CD4-positive, alpha-beta memory T cell (primary cell): ENCODE measurements around the gene OSM. TPM values are rescaled to one million over a fixed set of nuclear protein-coding genes. Genes with fewer than 3 reads are reported as not detected.

ENCODE experiments used
- CTCF ChIA-PET: fragments of 350-600 bp; sonication (Branson Sonifier 250); formaldehyde crosslinking; loops from one replicate; lab custom pipeline; 2021; ENCODE audit warnings: inconsistent platforms; ENCODE audit not compliant: partially characterized antibody; lab: Charles Lee
- POLR2A ChIA-PET: fragments of 350-600 bp; sonication (Branson Sonifier 250); formaldehyde crosslinking; loops from one replicate; lab custom pipeline; 2021; ENCODE audit not compliant: partially characterized antibody; lab: Charles Lee
- DNase-seq, 5 donors: peaks; one replicate each; pipeline versions ENCODE4 v3.0.0 to v3.0.0-alpha.2; 2020 to 2022; ENCODE audit warnings: mixed read lengths in 1 of 5
- H3K27ac ChIP-seq: one replicate; pipeline ENCODE4 v1.7.0; 2013; ENCODE audit warnings: low read depth, low read length
- H3K27me3 ChIP-seq: 2 replicates; pipeline ENCODE4 v1.7.0; 2013; ENCODE audit warnings: mild to moderate bottlenecking, low read length, moderate library complexity; ENCODE audit not compliant: insufficient read depth
- H3K36me3 ChIP-seq: 2 replicates; pipeline ENCODE4 v1.7.0; 2013; ENCODE audit warnings: mild to moderate bottlenecking, low read length, moderate library complexity; ENCODE audit not compliant: insufficient read depth
- H3K4me1 ChIP-seq: 2 replicates; pipeline ENCODE4 v1.7.0; 2013; ENCODE audit warnings: mild to moderate bottlenecking, low read length, moderate library complexity; ENCODE audit not compliant: insufficient read depth
- H3K4me3 ChIP-seq, 2 donors: one replicate each; pipeline ENCODE4 v1.7.0; 2013; ENCODE audit warnings: low read length in 2 of 2, mild to moderate bottlenecking in 1 of 2
- H3K9me3 ChIP-seq, 2 donors: one replicate each; pipeline ENCODE4 v1.7.0; 2013; ENCODE audit warnings: low read length in 2 of 2, control low read depth in 1 of 2; ENCODE audit not compliant: control insufficient read depth in 1 of 2
- H3K27ac Mint-ChIP-seq, 7 donors: one replicate each; pipeline ENCODE4 v1.8.0; 2020 to 2021; ENCODE audit warnings: mixed read lengths in 7 of 7, mild to moderate bottlenecking in 6 of 7, inconsistent platforms in 3 of 7, moderate library complexity in 3 of 7
- H3K27me3 Mint-ChIP-seq, 2 donors: one replicate each; pipeline ENCODE4 v1.8.0; 2020 to 2021; ENCODE audit warnings: mixed read lengths in 2 of 2
- H3K36me3 Mint-ChIP-seq, 2 donors: one replicate each; pipeline ENCODE4 v1.8.0; 2020 to 2021; ENCODE audit warnings: mixed read lengths in 2 of 2, inconsistent platforms in 1 of 2, mild to moderate bottlenecking in 1 of 2
- H3K4me1 Mint-ChIP-seq, 4 donors: one replicate each; pipeline ENCODE4 v1.8.0; 2020 to 2021; ENCODE audit warnings: mixed read lengths in 4 of 4, mild to moderate bottlenecking in 1 of 4
- H3K4me3 Mint-ChIP-seq, 8 donors: one replicate each; pipeline ENCODE4 v1.8.0; 2020 to 2021; ENCODE audit warnings: mixed read lengths in 8 of 8, mild to moderate bottlenecking in 7 of 8, moderate library complexity in 6 of 8, inconsistent platforms in 3 of 8
- H3K9me3 Mint-ChIP-seq, 8 donors: one replicate each; pipeline ENCODE4 v1.8.0; 2020 to 2021; ENCODE audit warnings: mixed read lengths in 8 of 8, mild to moderate bottlenecking in 5 of 8, inconsistent platforms in 3 of 8, moderate library complexity in 1 of 8
- intact Hi-C: fragments of 100-400 bp; cut with micrococcal nuclease; formaldehyde crosslinking; loops from one replicate; pipeline ENCODE4 v1.15.1; 2023
- polyA plus RNA-seq, 2 donors: library from polyadenylated mRNA; unstranded; fragments of 300-500 nt; fragmentation: Illumina TruSeq; gene quantifications; one replicate each; pipeline ENCODE4 v1.2.3, GENCODE V29; 2021
- total RNA-seq, 2 experiments: library from RNA; stranded (reverse); gene quantifications; one replicate each; pipeline ENCODE4 v1.2.3, GENCODE V29; 2021

The OSM gene
- total and polyA plus RNA-seq, 4 experiments from 2014 or later, result 1.1 to 103 (median 12.7) TPM

DNA sequence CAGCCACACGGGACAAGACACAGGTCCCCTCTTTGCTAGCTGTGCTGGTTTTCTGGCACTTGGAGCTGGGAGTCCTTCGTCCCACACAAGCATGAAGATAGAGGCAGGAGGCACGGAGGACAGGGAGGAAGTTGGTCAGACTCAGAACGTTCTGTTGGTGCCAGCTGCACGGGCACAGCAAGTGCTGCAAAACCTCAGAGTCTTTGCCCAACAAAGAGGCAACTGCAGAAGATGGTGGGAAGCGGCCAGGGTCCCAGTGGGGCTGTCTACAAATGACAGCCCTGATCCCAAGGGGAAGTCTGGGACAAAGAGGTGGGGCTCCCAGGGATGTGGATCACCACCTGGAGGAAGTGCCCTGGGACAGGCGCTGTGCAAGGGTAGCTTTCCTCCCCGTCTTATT is 9.4 kb upstream of the OSM start:
- Mint-ChIP-seq H3K4me1 (peaks cover 23 to 38% (median 29%) of the 10 kb centered on the region in 4 donors), H3K27me3 (no peaks in the 10 kb centered on the region), H3K9me3 (no peaks in the 10 kb centered on the region), H3K27ac (peak overlapping the region in 6 of 7 donors; percentile 63 to 85 (median 76)), H3K36me3 (no peaks in the 10 kb centered on the region), H3K4me3 (peak overlapping the region; percentile 33 to 87 (median 62))
- Histone ChIP-seq H3K36me3 (no peaks in the 10 kb centered on the region), H3K9me3 (no peaks in the 10 kb centered on the region), H3K4me1 (peaks cover 33% of the 10 kb centered on the region), H3K27ac (no peak overlapping the region), H3K27me3 (no peaks in the 10 kb centered on the region), H3K4me3 (peak overlapping the region in 1 of 2 donors; percentile 21)
- no peak for DNase-seq
- ChIA-PET POLR2A (interaction anchor here (0.9 to 1.1 kb wide), 3 partner anchors 11 to 110 kb away, joined by 3 to 4 read pairs (median 3); no protein-coding TSS in a partner anchor), CTCF (no interaction called here)
- intact Hi-C loops, result no loop called here

DNA sequence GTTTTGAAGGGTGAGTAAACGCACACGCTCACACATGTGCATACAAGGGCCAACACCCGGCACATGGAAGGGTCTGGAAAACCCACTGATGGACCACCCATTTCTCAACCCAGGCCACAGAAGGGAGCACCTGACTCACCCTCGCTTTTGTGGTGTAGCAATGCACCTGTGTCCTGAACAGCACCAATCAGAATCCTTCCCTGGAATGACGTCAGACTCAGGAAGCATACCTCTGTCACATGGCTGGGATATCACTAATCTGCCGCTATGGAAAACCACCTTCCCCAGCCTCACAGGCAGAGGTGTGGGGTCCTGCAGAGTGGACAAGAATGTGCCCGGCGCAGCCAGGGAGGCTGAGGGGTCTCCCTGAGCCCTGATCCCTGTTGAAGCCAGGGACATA is 9.0 kb upstream of the OSM start:
- no peaks in the 10 kb centered on the region for H3K27me3 Mint-ChIP-seq
- H3K4me3 ChIP-seq, result peak overlapping the region in 1 of 2 donors; percentile 21
- H3K36me3 Mint-ChIP-seq, result peaks cover 0 to 1% of the 10 kb centered on the region in 2 donors
- peak overlapping the region; percentile 63 to 85 (median 77) for H3K27ac Mint-ChIP-seq
- H3K36me3 ChIP-seq, result no peaks in the 10 kb centered on the region
- POLR2A ChIA-PET, result interaction anchor here (0.9 kb wide), 1 partner anchor 12 kb away, joined by 3 read pairs; no protein-coding TSS in a partner anchor
- H3K27ac ChIP-seq, result no peak overlapping the region
- peaks cover 33% of the 10 kb centered on the region for H3K4me1 ChIP-seq
- DNase-seq, result peak in 1 of 5 donors; percentile 67
- H3K9me3 ChIP-seq, result no peaks in the 10 kb centered on the region
- CTCF ChIA-PET, result no interaction called here
- peak overlapping the region; percentile 33 to 87 (median 62) for H3K4me3 Mint-ChIP-seq
- intact Hi-C loops, result no loop called here
- no peaks in the 10 kb centered on the region for H3K27me3 ChIP-seq
- H3K4me1 Mint-ChIP-seq, result peaks cover 23 to 38% (median 29%) of the 10 kb centered on the region in 4 donors
- no peaks in the 10 kb centered on the region for H3K9me3 Mint-ChIP-seq

DNA sequence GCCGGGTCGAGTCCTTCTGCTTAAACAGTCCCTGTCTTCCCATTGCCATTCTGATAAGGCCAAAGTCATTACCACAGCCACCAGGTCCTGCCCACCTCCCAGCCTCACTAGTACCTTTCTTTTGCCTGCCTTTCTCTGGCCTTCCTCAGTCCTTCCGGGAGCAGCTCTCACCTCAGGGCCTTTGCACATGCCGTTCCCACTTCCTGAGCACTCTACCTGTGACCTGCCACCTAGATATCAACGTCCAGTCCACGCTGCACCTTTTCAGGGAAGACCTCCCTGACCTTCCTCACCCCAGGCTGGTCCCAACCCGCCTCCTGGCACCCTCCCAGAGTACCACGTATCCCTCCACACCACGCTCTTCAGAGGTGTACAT is 7.8 kb upstream of the OSM start:
- CTCF ChIA-PET, result no interaction called here
- H3K4me3 Mint-ChIP-seq, result no peak overlapping the region
- peaks cover 23 to 32% (median 24%) of the 10 kb centered on the region in 4 donors for H3K4me1 Mint-ChIP-seq
- DNase-seq, result no peak
- peaks cover 27% of the 10 kb centered on the region for H3K4me1 ChIP-seq
- no peak overlapping the region for H3K4me3 ChIP-seq
- H3K27ac ChIP-seq, result no peak overlapping the region
- intact Hi-C loops, result no loop called here
- H3K9me3 Mint-ChIP-seq, result no peaks in the 10 kb centered on the region
- H3K27ac Mint-ChIP-seq, result peak overlapping the region in 4 of 7 donors; percentile 6 to 92 (median 66)
- POLR2A ChIA-PET, result no interaction called here
- no peaks in the 10 kb centered on the region for H3K36me3 ChIP-seq
- H3K27me3 ChIP-seq, result no peaks in the 10 kb centered on the region
- peaks cover 0 to 6% of the 10 kb centered on the region in 2 donors for H3K36me3 Mint-ChIP-seq
- no peaks in the 10 kb centered on the region for H3K27me3 Mint-ChIP-seq
- H3K9me3 ChIP-seq, result no peaks in the 10 kb centered on the region

DNA sequence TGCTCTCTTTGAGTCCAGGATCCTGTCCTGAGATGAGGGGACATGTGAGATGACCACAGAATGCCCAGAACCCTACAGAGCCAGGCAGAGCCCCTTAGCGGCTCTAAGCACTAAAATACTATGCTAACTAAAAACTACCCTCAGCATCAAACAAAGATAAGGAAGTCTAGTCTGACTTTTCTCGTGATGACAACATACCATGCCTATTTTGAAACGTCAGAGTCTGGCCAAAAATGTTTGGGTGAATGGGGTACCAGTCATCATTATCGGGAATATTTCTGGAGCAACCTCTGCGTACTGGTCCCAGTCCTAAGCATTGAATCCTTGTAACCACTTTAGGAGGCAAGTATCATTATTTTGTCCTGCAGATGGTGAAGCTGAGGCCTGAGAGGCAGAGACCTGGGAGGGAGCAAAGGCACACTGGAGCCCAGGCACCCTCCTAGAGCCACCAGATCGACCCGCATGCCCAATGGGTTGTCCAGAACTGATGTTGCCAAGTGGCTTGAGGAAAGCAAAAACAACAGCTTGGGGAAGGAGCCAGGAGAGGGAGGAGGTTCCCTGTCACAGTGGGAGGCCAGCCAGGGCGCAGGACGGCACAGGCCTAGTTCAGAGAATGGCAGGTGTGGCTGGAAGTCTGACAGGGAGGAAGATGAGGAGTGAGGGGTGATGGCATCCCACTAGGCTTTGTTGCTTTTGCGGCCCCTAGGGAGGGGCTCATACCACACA is 7.2 kb upstream of the OSM start:
- POLR2A ChIA-PET, result no interaction called here
- H3K27ac Mint-ChIP-seq, result peak overlapping the region in 3 of 7 donors; percentile 44 to 85 (median 62)
- peaks cover 18 to 28% (median 20%) of the 10 kb centered on the region in 4 donors for H3K4me1 Mint-ChIP-seq
- no peaks in the 10 kb centered on the region for H3K27me3 Mint-ChIP-seq
- no peaks in the 10 kb centered on the region for H3K36me3 ChIP-seq
- CTCF ChIA-PET, result no interaction called here
- no peaks in the 10 kb centered on the region for H3K9me3 Mint-ChIP-seq
- no peak overlapping the region for H3K4me3 ChIP-seq
- no peaks in the 10 kb centered on the region for H3K9me3 ChIP-seq
- intact Hi-C loops, result no loop called here
- H3K4me3 Mint-ChIP-seq, result peak overlapping the region in 1 of 8 donors; percentile 33
- H3K4me1 ChIP-seq, result peaks cover 21% of the 10 kb centered on the region
- H3K27me3 ChIP-seq, result no peaks in the 10 kb centered on the region
- peaks cover 0 to 9% of the 10 kb centered on the region in 2 donors for H3K36me3 Mint-ChIP-seq
- H3K27ac ChIP-seq, result no peak overlapping the region
- no peak for DNase-seq

DNA sequence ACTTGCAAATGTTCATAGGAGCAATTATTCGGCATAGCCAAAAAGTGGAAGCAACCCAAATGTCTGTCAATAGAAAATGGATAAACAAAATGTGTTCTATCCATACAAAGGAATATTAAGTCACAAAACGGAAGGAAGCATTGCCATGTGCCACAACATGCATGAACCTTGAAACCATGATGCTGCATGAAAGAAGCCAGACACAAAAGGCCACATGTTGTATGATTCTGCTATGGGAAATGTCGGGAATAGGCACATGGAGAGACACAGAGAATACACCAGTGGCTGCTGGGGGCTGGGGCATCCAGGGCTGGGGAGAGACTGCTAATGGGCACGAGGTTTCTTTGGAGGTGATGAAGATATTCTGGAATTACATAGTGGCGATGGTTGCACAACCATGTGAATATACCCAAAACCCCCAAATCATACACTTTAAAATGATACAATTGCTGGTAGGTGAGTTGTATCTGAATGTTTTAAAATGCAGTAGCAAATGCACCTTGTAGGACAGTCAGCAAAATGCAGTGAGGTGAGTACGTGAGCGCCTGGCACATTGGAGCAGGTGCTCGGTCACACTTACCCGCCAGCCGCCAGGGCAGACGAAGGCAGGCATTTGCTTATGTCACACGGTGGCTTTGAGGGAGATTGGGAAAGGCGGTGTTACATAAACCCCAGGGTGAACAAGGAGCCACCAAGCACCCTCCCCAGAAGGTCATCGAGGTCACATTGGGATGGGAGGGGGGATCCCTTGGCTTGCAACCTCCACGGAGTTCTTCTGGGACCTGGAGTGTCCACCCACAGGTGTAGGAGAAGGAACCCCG is 6.3 kb upstream of the OSM start:
- H3K9me3 Mint-ChIP-seq, result no peaks in the 10 kb centered on the region
- H3K36me3 Mint-ChIP-seq, result peaks cover 0 to 9% of the 10 kb centered on the region in 2 donors
- Histone ChIP-seq H3K4me3 (no peak overlapping the region), H3K27me3 (no peaks in the 10 kb centered on the region), H3K4me1 (peaks cover 28% of the 10 kb centered on the region), H3K36me3 (no peaks in the 10 kb centered on the region), H3K9me3 (no peaks in the 10 kb centered on the region), H3K27ac (no peak overlapping the region)
- DNase-seq, result no peak
- POLR2A ChIA-PET, result no interaction called here
- H3K4me1 Mint-ChIP-seq, result peaks cover 21 to 35% (median 24%) of the 10 kb centered on the region in 4 donors
- no peaks in the 10 kb centered on the region for H3K27me3 Mint-ChIP-seq
- CTCF ChIA-PET, result no interaction called here
- peak overlapping the region in 5 of 7 donors; percentile 44 to 78 (median 56) for H3K27ac Mint-ChIP-seq
- H3K4me3 Mint-ChIP-seq, result no peak overlapping the region
- intact Hi-C loops, result no loop called here

DNA sequence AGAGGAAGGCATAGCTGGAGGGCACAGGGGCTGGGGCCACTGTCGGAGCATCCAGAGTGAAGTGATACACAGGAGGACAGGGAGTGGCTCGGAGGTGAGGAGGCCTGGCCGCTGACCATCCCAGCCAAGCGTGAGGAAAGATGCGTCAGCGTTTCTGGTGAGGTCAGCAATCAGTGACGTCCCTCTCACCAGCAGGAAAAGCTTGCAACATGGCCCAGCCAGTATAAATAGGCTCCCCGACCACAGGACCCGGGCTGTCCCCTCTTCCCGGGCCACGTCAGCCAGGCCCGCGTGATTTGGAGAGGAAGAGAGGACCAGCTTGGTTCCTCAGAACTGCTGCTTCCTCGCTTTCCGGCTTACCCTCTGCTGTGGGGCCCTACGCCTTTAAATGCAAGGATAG is 4.2 kb upstream of the OSM start:
- peaks cover 19 to 47% (median 31%) of the 10 kb centered on the region in 4 donors for H3K4me1 Mint-ChIP-seq
- H3K27me3 ChIP-seq, result no peaks in the 10 kb centered on the region
- ChIA-PET POLR2A (interaction anchor here (0.9 kb wide), 1 partner anchor 94 kb away, joined by 3 read pairs; no protein-coding TSS in a partner anchor), CTCF (interaction anchor here (1.7 to 2.0 kb wide), 2 partner anchors 15 to 163 kb away, joined by 4 to 5 read pairs; no protein-coding TSS in a partner anchor)
- DNase-seq, result no peak
- no peak overlapping the region for H3K4me3 ChIP-seq
- H3K27me3 Mint-ChIP-seq, result no peaks in the 10 kb centered on the region
- H3K4me1 ChIP-seq, result peaks cover 31% of the 10 kb centered on the region
- intact Hi-C loops, result no loop called here
- H3K27ac ChIP-seq, result no peak overlapping the region
- no peaks in the 10 kb centered on the region for H3K9me3 ChIP-seq
- H3K9me3 Mint-ChIP-seq, result no peaks in the 10 kb centered on the region
- H3K36me3 ChIP-seq, result no peaks in the 10 kb centered on the region
- H3K36me3 Mint-ChIP-seq, result peaks cover 0 to 18% of the 10 kb centered on the region in 2 donors
- H3K27ac Mint-ChIP-seq, result peak overlapping the region in 3 of 7 donors; percentile 46 to 85 (median 75)
- no peak overlapping the region for H3K4me3 Mint-ChIP-seq
